Measurements from ENCODE around the gene PTPRE. TPM values are rescaled to one million over a fixed set of nuclear protein-coding genes. Genes with fewer than 3 reads are reported as not detected.

The PTPRE gene
- total RNA-seq, 1 experiment from 2014 or later: 11.6 TPM

DNA sequence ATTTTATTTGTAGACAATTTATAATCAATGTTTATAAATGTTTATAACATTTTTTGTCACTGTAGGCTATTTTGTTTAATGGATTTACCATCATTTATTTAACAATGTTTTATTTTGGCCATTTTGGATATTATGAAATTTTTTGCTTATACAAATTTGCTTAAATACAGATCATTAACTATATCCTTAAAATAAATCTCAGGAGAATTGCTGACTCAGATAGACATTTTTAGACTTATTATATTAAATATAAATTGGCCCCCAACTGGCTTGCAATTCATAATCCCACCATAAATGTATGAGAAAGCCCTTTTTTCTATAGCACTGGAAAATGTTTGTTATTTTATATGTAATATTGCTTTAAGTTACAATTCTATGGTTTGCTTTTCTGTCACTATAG is 10.3 kb upstream of the PTPRE start:
- TF ChIP-seq EZH2 (IDR thresholded peaks at IDR 0.05; ENCODE audit: borderline replicate concordance, low read depth, low read length, poor library complexity, severe bottlenecking): no peak
- TF ChIP-seq, protein P1, sequence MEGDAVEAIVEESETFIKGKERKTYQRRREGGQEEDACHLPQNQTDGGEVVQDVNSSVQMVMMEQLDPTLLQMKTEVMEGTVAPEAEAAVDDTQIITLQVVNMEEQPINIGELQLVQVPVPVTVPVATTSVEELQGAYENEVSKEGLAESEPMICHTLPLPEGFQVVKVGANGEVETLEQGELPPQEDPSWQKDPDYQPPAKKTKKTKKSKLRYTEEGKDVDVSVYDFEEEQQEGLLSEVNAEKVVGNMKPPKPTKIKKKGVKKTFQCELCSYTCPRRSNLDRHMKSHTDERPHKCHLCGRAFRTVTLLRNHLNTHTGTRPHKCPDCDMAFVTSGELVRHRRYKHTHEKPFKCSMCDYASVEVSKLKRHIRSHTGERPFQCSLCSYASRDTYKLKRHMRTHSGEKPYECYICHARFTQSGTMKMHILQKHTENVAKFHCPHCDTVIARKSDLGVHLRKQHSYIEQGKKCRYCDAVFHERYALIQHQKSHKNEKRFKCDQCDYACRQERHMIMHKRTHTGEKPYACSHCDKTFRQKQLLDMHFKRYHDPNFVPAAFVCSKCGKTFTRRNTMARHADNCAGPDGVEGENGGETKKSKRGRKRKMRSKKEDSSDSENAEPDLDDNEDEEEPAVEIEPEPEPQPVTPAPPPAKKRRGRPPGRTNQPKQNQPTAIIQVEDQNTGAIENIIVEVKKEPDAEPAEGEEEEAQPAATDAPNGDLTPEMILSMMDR (conservative IDR thresholded peaks at IDR 0.05; ENCODE audit: low read depth, low read length): no peak
- H3K4me1 ChIP-seq (ENCODE audit: insufficient read depth, low read length, poor library complexity, severe bottlenecking): no peaks in the 10 kb centered on the region
- no peaks in the 10 kb centered on the region for H3K36me3 ChIP-seq (ENCODE audit: insufficient read depth, low read length, poor library complexity, severe bottlenecking)
- peaks cover 5% of the 10 kb centered on the region for H3K27me3 ChIP-seq (replicated peaks; ENCODE audit: insufficient read depth, low read depth, low read length, poor library complexity)
- peaks cover 3% of the 10 kb centered on the region for H3K9me3 ChIP-seq (ENCODE audit: low read depth, low read length, poor library complexity, severe bottlenecking)
- POLR2A ChIA-PET (ENCODE audit: low non-redundant PET): no interaction called here
- no peak for DNase-seq (ENCODE audit: low spot score)
- H3K4me3 ChIP-seq (ENCODE audit: low read depth, low read length, poor library complexity, severe bottlenecking): no peak overlapping the region
- CTCF ChIA-PET: no interaction called here
- H3K27ac ChIP-seq (ENCODE audit: low read depth, low read length, poor library complexity, severe bottlenecking): no peak overlapping the region
- intact Hi-C loops (cut with micrococcal nuclease; ENCODE audit: unreplicated experiment): no loop called here
- no TSS peak for BruUV-seq (replicated peaks)

DNA sequence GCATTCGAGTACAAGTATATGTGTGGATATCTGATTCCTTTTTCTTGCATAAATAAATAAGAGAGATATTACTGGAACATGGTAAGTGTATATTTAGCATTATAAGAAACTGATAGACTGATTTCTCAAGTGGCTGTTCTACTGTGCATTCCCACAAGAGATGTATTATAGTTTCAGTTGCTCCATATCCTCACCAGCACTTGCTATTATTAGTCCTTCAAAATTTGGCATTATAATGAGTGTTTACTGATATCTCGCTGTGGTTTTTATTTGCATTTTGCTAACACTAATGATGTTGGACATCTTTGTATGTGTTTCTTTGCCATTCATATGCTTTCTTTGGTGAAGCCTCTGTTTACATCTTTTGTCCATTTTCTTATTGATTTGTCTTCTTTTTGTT is 9.7 kb upstream of the PTPRE start:
- no peak for DNase-seq (ENCODE audit: low spot score)
- ChIA-PET POLR2A (ENCODE audit: low non-redundant PET) (no interaction called here), CTCF (no interaction called here)
- H3K4me1 ChIP-seq (ENCODE audit: insufficient read depth, low read length, poor library complexity, severe bottlenecking): no peaks in the 10 kb centered on the region
- BruUV-seq (replicated peaks): no TSS peak
- H3K9me3 ChIP-seq (ENCODE audit: low read depth, low read length, poor library complexity, severe bottlenecking): peaks cover 3% of the 10 kb centered on the region
- H3K27me3 ChIP-seq (replicated peaks; ENCODE audit: insufficient read depth, low read depth, low read length, poor library complexity): peaks cover 4% of the 10 kb centered on the region
- TF ChIP-seq, protein P1 (conservative IDR thresholded peaks at IDR 0.05; ENCODE audit: low read depth, low read length): no peak
- H3K27ac ChIP-seq (ENCODE audit: low read depth, low read length, poor library complexity, severe bottlenecking): no peak overlapping the region
- no peak overlapping the region for H3K4me3 ChIP-seq (ENCODE audit: low read depth, low read length, poor library complexity, severe bottlenecking)
- no peaks in the 10 kb centered on the region for H3K36me3 ChIP-seq (ENCODE audit: insufficient read depth, low read length, poor library complexity, severe bottlenecking)
- intact Hi-C loops (cut with micrococcal nuclease; ENCODE audit: unreplicated experiment): no loop called here

DNA sequence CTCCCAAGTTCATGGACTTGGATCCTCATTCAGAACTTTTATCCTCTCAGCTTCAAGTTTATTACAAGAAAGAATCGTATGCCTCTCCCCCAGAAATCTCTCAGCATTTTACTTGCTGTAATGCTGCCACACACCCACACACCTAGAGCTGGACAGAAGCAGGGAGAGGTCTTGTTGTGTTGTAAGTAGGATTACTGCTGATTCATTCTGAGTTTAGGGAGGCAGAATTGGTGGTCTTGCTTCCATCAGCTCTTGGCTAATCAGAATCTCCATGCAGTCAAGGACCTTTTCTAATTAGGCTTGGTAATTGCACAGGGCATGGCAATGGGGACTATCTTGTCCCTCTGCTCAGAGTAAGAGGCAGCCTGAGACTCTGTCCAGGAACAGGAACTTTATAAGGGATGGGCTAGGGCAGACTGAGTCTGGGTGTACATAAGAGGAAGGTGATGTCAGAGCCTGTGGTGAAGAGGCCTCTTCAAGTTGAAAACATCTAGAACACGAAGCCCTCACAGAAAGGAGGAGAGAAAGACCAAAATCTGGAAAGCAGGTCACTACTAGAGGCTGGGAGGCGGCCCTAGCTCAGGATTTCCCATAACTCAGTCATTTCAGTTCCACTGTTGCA is 7.0 kb upstream of the PTPRE start:
- no TSS peak for BruUV-seq (replicated peaks)
- H3K4me3 ChIP-seq (ENCODE audit: low read depth, low read length, poor library complexity, severe bottlenecking): no peak overlapping the region
- H3K9me3 ChIP-seq (ENCODE audit: low read depth, low read length, poor library complexity, severe bottlenecking): peaks cover 3% of the 10 kb centered on the region
- no peaks in the 10 kb centered on the region for H3K4me1 ChIP-seq (ENCODE audit: insufficient read depth, low read length, poor library complexity, severe bottlenecking)
- no peaks in the 10 kb centered on the region for H3K36me3 ChIP-seq (ENCODE audit: insufficient read depth, low read length, poor library complexity, severe bottlenecking)
- H3K27me3 ChIP-seq (replicated peaks; ENCODE audit: insufficient read depth, low read depth, low read length, poor library complexity): peaks cover 4% of the 10 kb centered on the region
- TF ChIP-seq, protein P1 (conservative IDR thresholded peaks at IDR 0.05; ENCODE audit: low read depth, low read length): no peak
- TF ChIP-seq EZH2 (IDR thresholded peaks at IDR 0.05; ENCODE audit: borderline replicate concordance, low read depth, low read length, poor library complexity, severe bottlenecking): no peak
- ChIA-PET CTCF (no interaction called here), POLR2A (ENCODE audit: low non-redundant PET) (no interaction called here)
- DNase-seq (ENCODE audit: low spot score): no peak
- no peak overlapping the region for H3K27ac ChIP-seq (ENCODE audit: low read depth, low read length, poor library complexity, severe bottlenecking)
- intact Hi-C loops (cut with micrococcal nuclease; ENCODE audit: unreplicated experiment): no loop called here

Data from A673 (cell line).